ENCODE results near the gene SLC35F1. TPM values are rescaled to one million over a fixed set of nuclear protein-coding genes. Genes with fewer than 3 reads are reported as not detected.

Gene SLC35F1
- total RNA-seq, 1 experiment from 2014 or later: 4.3 TPM

- H2BK15ac ChIP-seq (ENCODE audit: low read depth, low read length): no peak overlapping the region
- H3K9me3 ChIP-seq (ENCODE audit: control insufficient read depth, low read depth, low read length): no peaks in the 10 kb centered on the region
- H3K4me1 Mint-ChIP-seq: peaks cover 6 to 15% of the 10 kb centered on the region in 2 experiments
- no peak overlapping the region for H3K23ac ChIP-seq (ENCODE audit: insufficient read length, low read depth, low read length)
- H3K9ac ChIP-seq (ENCODE audit: extremely low read depth, insufficient read length, low read length): no peak overlapping the region
- H3K27me3 Mint-ChIP-seq (ENCODE audit: low read depth): no peaks in the 10 kb centered on the region
- no peak overlapping the region for H3K14ac ChIP-seq (ENCODE audit: insufficient read depth, low read length)
- H4K91ac ChIP-seq (ENCODE audit: insufficient read length, low read depth, low read length): no peak overlapping the region
- no peaks in the 10 kb centered on the region for H3K79me1 ChIP-seq (ENCODE audit: insufficient read depth, low read depth, low read length, poor library complexity, severe bottlenecking)
- no peaks in the 10 kb centered on the region for H3K27me3 ChIP-seq (ENCODE audit: insufficient read depth, low read length)
- no peaks in the 10 kb centered on the region for H4K20me1 ChIP-seq (ENCODE audit: control insufficient read depth, insufficient read depth, insufficient read length)
- no peak overlapping the region for H4K8ac ChIP-seq (replicated peaks; ENCODE audit: insufficient read length, low read depth, low read length)
- H3T11ph ChIP-seq (ENCODE audit: low read length): no peak overlapping the region
- no peak overlapping the region for H3K4ac ChIP-seq (ENCODE audit: low read depth, low read length)
- H3K79me2 ChIP-seq (ENCODE audit: insufficient read depth, low read length): no peaks in the 10 kb centered on the region
- H3K4me2 ChIP-seq (ENCODE audit: insufficient read depth, insufficient read length, low read length): no peak overlapping the region
- H3K23me2 ChIP-seq (ENCODE audit: insufficient read length, low read depth, low read length, poor library complexity, severe bottlenecking): no peaks in the 10 kb centered on the region
- no peak overlapping the region for H2BK120ac ChIP-seq (ENCODE audit: low read depth, low read length, poor library complexity, severe bottlenecking)
- no peak overlapping the region for H2AK5ac ChIP-seq (ENCODE audit: insufficient read length, low read length)
- H4K5ac ChIP-seq (ENCODE audit: insufficient read length, low read depth, low read length): no peak overlapping the region
- H2BK5ac ChIP-seq (ENCODE audit: insufficient read length, low read length): no peak overlapping the region
- no peak overlapping the region for H3K4me3 Mint-ChIP-seq
- TF ChIP-seq CTCF (conservative IDR thresholded peaks at IDR 0.05): no peak
- DNase-seq: no peak
- no peaks in the 10 kb centered on the region for H3K36me3 Mint-ChIP-seq (ENCODE audit: insufficient read depth in 1 of 3, low read depth in 3 of 3)
- no peak overlapping the region for H3K27ac ChIP-seq (ENCODE audit: insufficient read length, low read depth, low read length)
- H3K27ac Mint-ChIP-seq: 0 out of 7 replicates have a peak overlapping the region, but pooled peaks of 1 of the 3 experiments have one; percentile 46
- H3K18ac ChIP-seq (ENCODE audit: insufficient read length, low read depth, low read length): no peak overlapping the region
- no peak overlapping the region for H3K56ac ChIP-seq (ENCODE audit: insufficient read length, low read depth, low read length)
- no peak overlapping the region for H2AFZ ChIP-seq (ENCODE audit: low read length)
- H3K9me3 Mint-ChIP-seq: no peaks in the 10 kb centered on the region; a peak in 1 of 5 replicates
- H3K4me1 ChIP-seq (ENCODE audit: insufficient read depth, low read length): 0 out of 2 replicates have a peak, but pooled peaks cover 3% of the 10 kb centered on the region
- H2BK20ac ChIP-seq (ENCODE audit: low read depth, low read length, poor library complexity, severe bottlenecking): no peak overlapping the region
- H2BK12ac ChIP-seq (ENCODE audit: insufficient read length, low read depth, low read length): no peak overlapping the region
Measured at GRCh38 chr6:118203545-118203944, 296.5 kb downstream of the SLC35F1 start.
